GM19238 (cell line): ENCODE results near the gene CXCL6.

Experiments used
- DNase-seq: peaks from one replicate; pipeline ENCODE4 v3.0.0; 2011; ENCODE audit warnings: low spot score; ENCODE audit not compliant: insufficient read length

Gene CXCL6

DNA sequence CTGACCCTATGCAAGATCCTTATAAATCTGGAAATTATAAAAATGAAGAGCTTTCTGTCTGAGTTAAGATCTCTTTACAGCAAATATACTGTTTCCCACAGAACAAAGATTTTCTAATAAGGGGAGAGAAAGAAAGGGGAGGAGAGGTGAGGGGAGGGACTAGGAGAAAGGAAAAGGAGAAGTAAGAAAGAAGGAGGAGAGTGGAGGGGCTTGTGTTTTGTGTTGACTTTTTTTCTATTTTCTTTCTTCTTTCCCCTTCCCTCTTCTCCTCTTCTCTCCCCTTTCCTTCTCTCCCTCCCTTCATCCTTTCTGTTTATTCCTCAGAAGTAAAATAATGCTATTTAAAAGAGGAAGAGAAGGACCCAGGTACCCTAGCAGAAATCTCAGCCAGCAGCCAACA lies 6.2 kb downstream of the CXCL6 start:
- no peak for DNase-seq

- no peak for DNase-seq
Measured at GRCh38 chr4:73843369-73843768, 6.9 kb downstream of the CXCL6 start.

GRCh38 chr4:73844345-73844744 lies 7.9 kb downstream of the CXCL6 start:
- no peak for DNase-seq

GRCh38 chr4:73844806-73845205 lies 8.3 kb downstream of the CXCL6 start:
- DNase-seq: no peak

GRCh38 chr4:73847526-73848182 lies 11.2 kb downstream of the CXCL6 start:
- no peak for DNase-seq

- no peak for DNase-seq
Measured at GRCh38 chr4:73848183-73848777, 11.8 kb downstream of the CXCL6 start.

DNA sequence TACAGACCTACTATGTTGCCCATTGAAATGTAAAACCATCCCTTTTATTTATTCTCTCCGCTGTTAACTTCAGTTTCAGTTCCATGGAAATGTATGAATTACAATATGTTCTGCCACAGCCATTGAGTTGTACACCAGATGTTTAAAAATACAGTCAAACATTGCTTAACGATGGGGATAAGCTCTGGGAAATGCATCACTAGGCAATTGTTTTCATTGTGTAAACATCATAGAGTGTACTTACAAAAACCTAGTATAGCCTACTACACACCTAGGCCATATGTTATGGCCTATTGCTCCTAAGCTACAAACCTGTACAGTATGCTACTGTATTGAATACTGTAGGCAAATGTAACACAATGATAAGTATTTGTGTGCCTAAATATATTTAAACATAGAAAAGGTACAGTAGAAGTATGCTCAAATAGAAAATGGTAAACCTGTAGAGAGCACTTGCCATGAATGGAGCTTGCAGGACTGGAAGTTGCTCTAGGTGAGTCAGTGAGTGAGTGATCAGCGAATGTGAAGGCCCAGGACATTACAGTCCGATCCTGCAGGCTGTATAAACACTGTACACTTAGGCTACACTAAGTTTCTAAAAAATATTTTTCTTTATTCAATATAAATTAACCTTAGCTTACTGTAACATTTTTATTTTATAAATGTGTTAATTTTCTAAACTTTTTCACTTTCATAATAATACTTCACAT lies 13.9 kb downstream of the CXCL6 start:
- DNase-seq: no peak

GRCh38 chr4:73851293-73851692 lies 14.8 kb downstream of the CXCL6 start:
- no peak for DNase-seq

DNA sequence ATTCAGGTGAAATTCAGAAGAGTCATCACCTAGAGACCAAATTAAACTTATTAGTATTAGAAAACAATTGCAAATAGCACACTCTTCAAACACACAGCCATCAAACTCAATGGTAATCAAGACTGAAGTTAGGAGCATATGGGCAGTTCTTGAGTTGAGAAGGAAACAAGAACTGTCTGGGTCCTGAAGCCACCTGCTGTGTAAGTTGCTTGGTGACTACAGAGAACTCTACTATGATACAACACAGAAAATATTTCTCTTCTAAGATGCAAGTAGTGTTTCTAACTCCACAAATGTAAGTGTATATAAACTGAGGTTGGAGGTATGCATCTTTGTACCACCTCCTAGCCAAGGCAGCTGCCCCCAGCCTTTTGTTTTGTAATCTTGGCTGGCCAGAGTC lies 16.3 kb downstream of the CXCL6 start:
- no peak for DNase-seq

DNA sequence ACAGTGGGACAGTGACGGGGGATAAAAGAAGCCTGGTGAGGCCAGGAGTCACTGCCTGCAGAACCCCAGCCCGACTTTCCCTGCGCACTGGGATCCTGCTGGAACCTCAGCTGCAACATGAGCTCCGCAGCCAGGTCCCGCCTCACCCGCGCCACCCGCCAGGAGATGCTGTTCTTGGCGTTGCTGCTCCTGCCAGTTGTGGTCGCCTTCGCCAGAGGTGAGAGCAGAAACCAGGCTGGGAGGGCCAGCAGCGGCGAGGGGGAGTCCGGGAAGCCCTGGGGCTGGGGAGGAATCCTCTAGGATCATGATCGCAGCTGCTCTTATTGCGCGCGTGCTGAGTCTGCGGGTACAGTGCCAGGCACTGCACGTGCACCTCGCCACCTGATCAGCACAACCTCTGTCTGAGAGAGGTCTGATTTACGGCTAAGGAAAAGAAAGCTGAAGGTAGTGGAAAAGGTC lies 16.8 kb downstream of the CXCL6 start, which contains the start of gene PF4V1:
TSS of gene PF4V1 (plus strand) at position 51 of the 459 bp plus-strand sequence. CDS start at position 118, 67 bp downstream.
- DNase-seq: no peak

DNA sequence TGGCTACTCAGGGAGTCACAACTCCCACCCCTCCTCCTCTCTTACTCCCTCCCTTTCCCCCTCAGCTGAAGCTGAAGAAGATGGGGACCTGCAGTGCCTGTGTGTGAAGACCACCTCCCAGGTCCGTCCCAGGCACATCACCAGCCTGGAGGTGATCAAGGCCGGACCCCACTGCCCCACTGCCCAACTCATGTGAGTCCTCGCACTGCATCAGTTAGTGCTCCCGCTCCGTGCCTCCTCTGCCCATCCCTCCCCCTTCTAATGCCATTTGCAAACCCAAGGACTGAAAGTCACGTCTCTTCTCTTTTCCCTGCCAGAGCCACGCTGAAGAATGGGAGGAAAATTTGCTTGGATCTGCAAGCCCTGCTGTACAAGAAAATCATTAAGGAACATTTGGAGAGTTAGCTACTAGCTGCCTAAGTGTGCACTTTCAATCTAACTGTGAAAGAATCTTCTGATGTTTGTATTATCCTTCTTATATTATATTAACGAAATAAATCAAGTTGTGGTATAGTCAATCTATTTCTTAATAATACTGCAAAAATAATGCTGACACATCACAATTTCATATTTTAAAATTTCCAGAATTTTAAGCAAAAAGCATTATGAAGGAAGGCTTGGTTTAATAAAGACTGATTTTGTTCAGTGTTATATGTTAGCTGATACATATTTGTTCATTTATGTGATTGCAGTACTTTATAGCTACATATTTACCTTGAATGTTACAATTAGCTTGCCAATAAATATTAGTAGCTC lies 17.4 kb downstream of the CXCL6 start:
- no peak for DNase-seq

DNA sequence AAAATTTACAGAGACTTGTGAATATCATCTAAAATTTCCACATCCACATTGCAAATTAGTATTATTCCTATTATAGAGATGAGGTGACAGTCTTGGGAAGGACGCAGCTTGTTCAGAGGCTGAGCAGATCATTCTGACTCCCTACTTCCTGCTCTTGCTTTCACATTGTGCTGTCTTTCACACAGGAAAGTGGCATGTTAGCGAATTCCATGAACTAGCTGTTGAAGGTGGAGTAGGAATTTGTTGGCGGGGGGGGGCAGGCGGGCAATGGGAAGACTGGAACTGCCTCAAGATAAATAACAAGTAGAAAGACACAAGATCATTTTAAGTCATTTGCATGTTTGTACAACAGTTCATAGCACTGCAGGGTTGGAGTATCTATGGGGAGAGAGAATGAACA lies 18.9 kb downstream of the CXCL6 start:
- DNase-seq: no peak

DNA sequence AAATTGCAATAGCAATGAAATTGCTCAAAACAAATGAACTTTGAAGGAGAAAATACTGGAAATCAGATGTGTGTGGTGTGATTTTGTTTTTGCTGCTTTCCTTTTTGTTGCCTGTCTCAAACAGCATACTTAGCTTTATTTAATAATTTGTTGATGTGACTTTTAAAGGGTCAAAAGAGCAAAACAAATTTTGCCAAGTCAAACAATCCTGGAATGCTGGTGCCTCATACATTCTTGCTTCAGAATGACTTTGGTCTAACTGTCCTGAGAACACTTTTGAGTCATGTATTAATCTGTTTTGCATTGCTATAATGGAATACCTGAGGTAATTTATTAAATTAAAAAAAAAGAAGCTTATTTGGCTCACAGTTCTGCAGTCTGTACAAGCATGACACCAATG lies 20.0 kb downstream of the CXCL6 start:
- no peak for DNase-seq

DNA sequence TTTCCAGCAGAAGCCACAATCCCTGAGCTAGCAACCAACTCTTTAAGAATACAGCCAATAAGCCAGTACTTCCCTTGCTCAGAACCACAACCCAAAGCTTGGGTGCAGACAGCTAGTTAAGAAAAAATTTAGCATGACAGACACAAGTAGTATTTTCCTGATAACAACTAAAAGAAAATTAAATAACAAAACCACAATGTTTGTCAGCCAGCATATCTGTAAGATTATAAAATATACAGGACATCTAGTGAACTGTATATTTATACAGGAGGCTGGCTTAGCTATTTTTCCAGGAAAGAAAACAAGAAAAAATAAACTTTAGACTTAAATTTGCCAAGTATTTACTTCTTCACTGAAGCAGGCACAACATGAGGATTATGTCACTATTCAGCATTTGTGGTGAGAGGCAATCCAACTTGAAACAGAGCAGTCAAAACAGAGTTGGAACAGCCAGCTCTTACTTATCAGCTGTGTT lies 23.2 kb downstream of the CXCL6 start:
- no peak for DNase-seq

GRCh38 chr4:73860181-73860580 lies 23.7 kb downstream of the CXCL6 start:
- DNase-seq: no peak

DNA sequence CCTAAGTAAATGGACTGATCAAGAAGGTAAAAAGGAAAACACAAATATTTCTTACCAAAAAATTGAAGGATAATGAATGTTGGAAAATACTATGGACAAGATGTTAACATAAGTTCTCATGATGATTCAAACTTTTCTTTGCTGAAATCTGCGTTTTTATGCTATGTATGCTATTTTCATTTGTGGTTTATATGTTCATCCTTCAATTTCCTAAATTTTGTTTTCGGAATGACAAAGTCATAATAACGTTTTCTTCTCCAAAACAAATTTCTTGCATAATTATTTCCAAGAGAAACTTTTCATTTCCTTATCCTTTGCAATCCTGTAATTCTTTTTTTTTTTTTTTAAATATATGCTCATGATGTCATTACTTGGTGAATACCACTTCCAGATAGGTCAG lies 24.4 kb downstream of the CXCL6 start:
- no peak for DNase-seq

- DNase-seq: no peak
Measured at GRCh38 chr4:73862322-73862721, 25.8 kb downstream of the CXCL6 start.

DNA sequence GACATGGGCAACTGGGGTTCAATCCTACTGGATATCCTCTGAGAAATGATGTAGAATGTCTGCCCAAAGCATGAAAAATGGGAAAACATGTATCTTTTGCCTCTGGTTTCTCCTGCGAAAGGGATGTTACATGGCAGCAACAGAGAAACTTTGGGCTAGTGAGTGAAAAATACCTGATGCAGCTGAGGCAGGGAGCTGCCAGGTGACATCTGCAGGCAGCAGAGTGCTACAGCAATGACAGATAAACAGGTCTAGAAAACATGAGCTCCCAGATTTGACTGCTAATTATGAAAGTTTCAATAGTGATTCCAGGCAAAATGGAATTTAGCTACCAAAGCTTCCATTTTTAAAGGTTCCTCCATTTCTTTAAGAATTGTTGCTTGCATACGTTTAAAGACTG lies 27.9 kb downstream of the CXCL6 start:
- DNase-seq: no peak

DNA sequence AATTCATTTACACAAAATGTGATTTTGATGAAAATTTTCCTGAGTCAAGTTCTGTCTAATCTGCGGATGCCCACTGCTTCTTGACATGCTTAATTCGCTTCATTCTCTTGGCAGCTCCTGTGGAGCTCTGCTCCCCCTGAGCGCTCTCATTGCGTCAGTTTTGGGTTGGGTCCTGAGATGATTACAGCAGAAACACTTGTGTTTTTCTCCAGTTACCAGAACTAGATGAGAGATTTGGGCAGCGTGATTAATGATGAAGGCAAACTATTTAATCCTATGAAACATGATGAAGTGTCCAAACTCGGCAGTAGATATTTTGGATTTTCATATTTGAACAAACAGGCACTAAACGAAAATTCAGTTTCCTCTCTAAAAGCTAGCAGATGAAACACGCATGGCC lies 28.5 kb downstream of the CXCL6 start:
- DNase-seq: no peak

DNA sequence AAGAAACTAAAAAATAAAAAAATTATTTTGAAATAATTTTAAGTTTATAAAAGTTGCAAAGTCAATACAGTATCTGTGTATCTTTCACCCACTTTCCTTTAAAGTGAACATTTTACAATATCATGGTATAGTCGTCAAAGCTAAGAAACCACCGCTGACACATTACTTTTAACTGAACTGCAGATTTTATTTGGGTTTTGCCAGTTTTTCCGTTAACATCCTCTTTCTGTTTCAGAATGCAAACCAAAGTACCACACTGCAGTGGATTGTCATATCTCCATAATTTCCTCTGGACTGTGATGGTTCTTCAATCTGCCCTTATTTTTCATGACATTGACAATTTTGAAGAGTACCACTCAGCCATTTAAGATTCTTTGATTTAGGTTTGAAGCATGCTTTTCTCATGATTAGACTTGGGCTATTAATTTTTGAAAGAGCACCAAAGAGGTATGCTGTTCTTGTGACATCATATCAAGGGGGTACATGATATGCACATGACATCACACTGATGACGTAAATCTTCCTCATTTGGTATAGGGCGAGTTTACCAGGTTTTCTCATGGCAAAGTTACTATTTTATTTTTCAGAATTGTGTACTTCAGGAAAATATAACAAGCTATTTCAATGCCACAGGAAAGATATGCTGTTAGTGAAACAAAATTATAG lies 29.1 kb downstream of the CXCL6 start:
- no peak for DNase-seq

- no peak for DNase-seq
Measured at GRCh38 chr4:73866246-73866645, 29.8 kb downstream of the CXCL6 start.
